ENCODE measurements around the gene SLC19A1.

The SLC19A1 gene

DNA sequence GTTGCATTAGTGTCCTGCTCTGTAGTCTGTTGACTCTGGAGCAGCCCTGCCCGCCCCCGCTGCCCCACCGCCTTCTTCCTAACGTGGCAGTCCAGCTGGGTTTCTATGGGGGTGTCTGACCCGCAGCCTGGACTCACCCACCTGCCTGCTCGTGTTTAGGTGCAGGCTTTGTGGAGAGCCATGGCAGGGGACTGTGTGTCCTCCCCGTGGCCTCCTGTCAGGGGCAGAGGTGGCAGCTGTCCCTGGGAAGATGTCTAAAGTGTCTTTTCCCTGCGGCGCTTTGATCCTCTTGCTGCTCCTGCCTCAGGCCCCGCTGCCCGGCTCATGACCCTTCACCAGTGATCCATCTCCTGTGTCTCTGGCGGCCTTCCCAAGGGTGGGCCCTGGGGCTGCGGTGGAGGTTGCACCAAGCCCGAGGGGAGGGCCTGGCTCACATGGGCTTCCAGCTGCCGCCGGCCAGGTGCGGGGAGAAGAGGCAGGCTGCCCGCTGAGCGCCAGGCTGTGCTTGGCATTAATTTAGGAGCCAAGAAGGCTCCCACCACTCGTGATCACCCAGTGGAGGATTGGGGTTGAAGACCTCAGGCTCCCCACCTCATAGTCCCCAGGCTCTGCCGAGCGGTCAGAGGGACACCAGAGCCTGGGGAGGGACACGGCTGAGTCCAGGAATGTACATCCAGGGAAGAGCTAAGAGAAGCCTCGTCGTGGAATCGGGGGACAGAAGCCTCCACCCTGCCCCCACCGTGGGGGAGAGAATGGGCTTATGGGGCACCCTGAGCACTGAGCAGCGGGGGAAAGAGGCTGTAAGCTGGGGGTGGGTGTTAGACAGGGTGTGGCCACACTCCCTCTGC is 93.2 kb downstream of the SLC19A1 start:
- DNase-seq: no peak

DNA sequence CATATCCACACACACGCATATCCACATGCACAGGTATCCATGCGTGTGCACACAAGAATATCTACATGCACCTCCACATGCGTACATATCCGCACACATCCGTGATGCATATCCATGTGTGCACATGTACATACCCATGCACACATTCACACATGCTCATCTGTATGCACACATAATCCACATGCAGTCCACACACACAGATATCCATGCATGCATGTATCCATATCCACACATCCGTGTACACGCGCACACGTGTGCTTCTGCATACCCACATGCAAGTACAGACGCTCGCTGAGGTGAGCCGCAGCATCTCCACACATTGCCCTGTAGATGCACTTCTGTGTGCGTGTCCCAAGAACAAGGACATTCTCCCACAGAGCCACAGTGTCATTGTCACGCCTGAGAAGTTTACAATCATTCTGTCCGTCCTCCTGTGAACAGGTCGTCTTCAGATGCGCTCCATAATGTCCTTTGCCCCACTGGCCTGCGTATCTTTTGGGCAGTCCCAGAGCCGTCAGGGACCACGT is 93.9 kb downstream of the SLC19A1 start:
- DNase-seq: no peak

Data from NCI-H2081 treated with DMSO at 0.1 percent for 48 hours (cell line).